BE2C (cell line): ENCODE data around the gene PPFIBP2.

Experiments
- DNase-seq: peaks from one replicate; pipeline ENCODE4 v3.0.0-alpha.2; 2020
- H3K27me3 ChIP-seq: fragments of 250-450 bp; sonication (Bioruptor Pico); 2 replicates; pipeline ENCODE4 v1.5.1; 2020; ENCODE audit warnings: mild to moderate bottlenecking
- H3K36me3 ChIP-seq: fragments of 250-450 bp; sonication (Bioruptor Pico); 2 replicates; pipeline ENCODE4 v1.5.1; 2020; ENCODE audit warnings: mild to moderate bottlenecking
- H3K4me1 ChIP-seq: fragments of 250-450 bp; sonication (Bioruptor Pico); 2 replicates; pipeline ENCODE4 v1.5.1; 2020
- H3K4me3 ChIP-seq: 2 replicates; pipeline ENCODE4 v1.5.1; 2011; ENCODE audit warnings: low read depth, low read length
- H3K9me3 ChIP-seq: fragments of 250-450 bp; sonication (Bioruptor Pico); 2 replicates; pipeline ENCODE4 v1.5.1; 2020
- CTCF ChIP-seq: IDR thresholded peaks from 2 replicates; pipeline ENCODE4 v1.5.1; 2012; ENCODE audit warnings: mild to moderate bottlenecking, low read depth, low read length

PPFIBP2 gene

GRCh38 chr11:7619322-7619721 is 105.5 kb downstream of the PPFIBP2 start:
- no peak for TF ChIP-seq CTCF

DNA sequence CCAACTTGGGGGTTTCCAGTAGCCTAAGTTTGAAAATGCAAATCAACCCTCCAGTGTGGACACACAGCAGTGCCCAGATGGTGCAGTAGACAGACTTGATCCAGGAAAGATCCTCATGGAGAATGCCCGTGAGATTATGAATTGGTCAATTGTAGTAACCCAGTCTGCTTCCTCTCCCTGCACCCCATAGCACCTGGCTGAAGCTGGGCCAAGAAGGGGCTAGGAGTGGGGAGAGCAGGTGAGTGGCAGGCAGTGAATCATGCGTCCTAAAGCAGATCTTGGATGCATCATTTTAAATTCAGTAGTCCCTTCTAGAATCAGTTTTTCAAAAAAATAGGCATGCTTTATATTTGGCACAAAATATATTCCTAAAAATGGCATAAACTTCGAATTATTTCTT is 107.3 kb downstream of the PPFIBP2 start:
- no peaks in the 10 kb centered on the region for H3K9me3 ChIP-seq
- no peak for DNase-seq
- no peak overlapping the region for H3K4me3 ChIP-seq
- H3K4me1 ChIP-seq = no peaks in the 10 kb centered on the region
- no peaks in the 10 kb centered on the region for H3K36me3 ChIP-seq
- H3K27me3 ChIP-seq = no peaks in the 10 kb centered on the region
- TF ChIP-seq CTCF = no peak

More at GRCh38 chr11:7619322-7619721, 105.5 kb downstream of the PPFIBP2 start:
- Histone ChIP-seq H3K4me1 (no peaks in the 10 kb centered on the region), H3K27me3 (no peaks in the 10 kb centered on the region), H3K9me3 (no peaks in the 10 kb centered on the region), H3K36me3 (no peaks in the 10 kb centered on the region), H3K4me3 (no peak overlapping the region)
- no peak for DNase-seq

DNA sequence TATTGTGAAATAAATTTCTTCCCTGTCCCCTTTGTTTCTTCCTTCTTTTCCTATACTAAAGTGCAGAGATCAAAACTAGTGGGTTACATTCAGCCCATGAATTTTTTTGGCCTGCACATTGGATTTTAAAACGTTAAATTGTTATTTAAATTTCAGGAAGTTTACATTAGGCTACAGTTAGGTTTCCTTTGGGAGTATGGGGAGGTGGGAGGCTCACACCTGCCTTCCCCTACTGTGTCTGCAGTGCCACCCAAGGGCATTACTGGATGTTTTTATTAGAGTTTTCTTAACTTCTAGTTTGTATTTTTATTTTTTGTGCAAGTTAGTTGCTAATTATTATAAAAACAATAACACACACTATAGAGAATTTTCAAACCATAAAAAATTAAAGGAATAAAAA is 107.8 kb downstream of the PPFIBP2 start:
- Histone ChIP-seq H3K9me3 (no peaks in the 10 kb centered on the region), H3K27me3 (no peaks in the 10 kb centered on the region), H3K4me1 (no peaks in the 10 kb centered on the region), H3K36me3 (no peaks in the 10 kb centered on the region), H3K4me3 (no peak overlapping the region)
- no peak for TF ChIP-seq CTCF
- DNase-seq = no peak

- no peak overlapping the region for H3K4me3 ChIP-seq
- no peaks in the 10 kb centered on the region for H3K9me3 ChIP-seq
- no peaks in the 10 kb centered on the region for H3K36me3 ChIP-seq
- DNase-seq = no peak
- no peaks in the 10 kb centered on the region for H3K27me3 ChIP-seq
- TF ChIP-seq CTCF = no peak
- H3K4me1 ChIP-seq = no peaks in the 10 kb centered on the region
These were observed 108.9 kb downstream of the PPFIBP2 start for GRCh38 chr11:7622721-7623120.

- H3K4me1 ChIP-seq = no peaks in the 10 kb centered on the region
- no peaks in the 10 kb centered on the region for H3K9me3 ChIP-seq
- H3K27me3 ChIP-seq = no peaks in the 10 kb centered on the region
- TF ChIP-seq CTCF = no peak
- no peak for DNase-seq
- no peak overlapping the region for H3K4me3 ChIP-seq
- no peaks in the 10 kb centered on the region for H3K36me3 ChIP-seq
These were observed 114.9 kb downstream of the PPFIBP2 start for GRCh38 chr11:7628660-7629059.

DNA sequence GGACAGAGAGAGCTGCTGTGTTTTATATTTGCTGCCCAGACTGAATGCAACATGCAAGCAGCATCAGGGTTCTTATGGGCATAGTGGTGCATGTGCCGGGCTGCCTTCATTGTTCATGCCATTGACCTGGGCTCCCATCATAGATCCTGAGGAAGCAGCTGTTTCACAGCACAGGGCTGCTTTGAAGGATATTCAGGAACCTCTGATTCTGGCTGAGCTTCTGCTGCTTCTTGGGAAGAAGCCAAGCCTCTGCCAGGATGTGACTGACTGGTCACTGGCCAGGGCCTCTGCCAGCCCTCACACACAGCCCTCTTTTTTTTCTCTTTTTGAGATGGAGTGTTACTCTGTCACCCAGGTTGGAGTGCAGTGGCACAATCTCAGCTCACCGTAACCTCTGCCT is 116.2 kb downstream of the PPFIBP2 start:
- TF ChIP-seq CTCF = no peak
- no peaks in the 10 kb centered on the region for H3K27me3 ChIP-seq
- no peak overlapping the region for H3K4me3 ChIP-seq
- no peaks in the 10 kb centered on the region for H3K9me3 ChIP-seq
- no peak for DNase-seq
- H3K4me1 ChIP-seq = peaks cover 1% of the 10 kb centered on the region
- H3K36me3 ChIP-seq = no peaks in the 10 kb centered on the region
